Mucosa of descending colon (tissue), 3 donors: ENCODE measurements around the gene NUDT2. TPM values are rescaled to one million over a fixed set of nuclear protein-coding genes. Genes with fewer than 3 reads are reported as not detected.
"Not testable (repeated sequence)": the region's sequence is repeated elsewhere in the genome, so short reads cannot be mapped to it uniquely, and the experiment has no call there.

Experiments
- ATAC-seq: fragments of 200-7000 bp; cut with Tn5 transposase; one replicate; pipeline ENCODE4 v1.9.1; 2020; ENCODE audit warnings: mild to moderate bottlenecking, moderate library complexity
- DNase-seq, 3 donors: peaks; one replicate each; pipeline ENCODE4 v3.0.0-alpha.2; 2020
- H3K36me3 ChIP-seq: fragments of 200-600 bp; one replicate; pipeline ENCODE4 v1.8.0; 2021; ENCODE audit warnings: low read depth, mild to moderate bottlenecking
- H3K4me1 ChIP-seq: fragments of 200-600 bp; one replicate; pipeline ENCODE4 v1.8.0; 2021; ENCODE audit warnings: low read depth, mild to moderate bottlenecking
- H3K4me3 ChIP-seq: fragments of 200-600 bp; one replicate; pipeline ENCODE4 v1.8.0; 2021; ENCODE audit warnings: mild to moderate bottlenecking
- H3K9me3 ChIP-seq: fragments of 200-600 bp; one replicate; pipeline ENCODE4 v1.8.0; 2021; ENCODE audit warnings: mild to moderate bottlenecking
- CTCF ChIP-seq: fragments of 200-600 bp; IDR thresholded peaks from one replicate; pipeline ENCODE4 v1.8.0; 2022; ENCODE audit warnings: antibody characterized with exemption, mild to moderate bottlenecking
- intact Hi-C, 2 donors: fragments of 100-400 bp; cut with DNase I in 1 of 2; cut with micrococcal nuclease in 1 of 2; formaldehyde crosslinking; loops; one replicate each; pipeline versions ENCODE4 v1.11.0 to v1.11.1; 2022; cut with DNase I, micrococcal nuclease
- total RNA-seq, 3 donors: library from RNA; stranded (reverse); fragmentation: NEBNext Ultra II Directional in 2 of 3; extraction: Animal tissue kit (Norgen Biotek cat#: 25700) in 2 of 3; gene quantifications; one replicate each; pipeline versions ENCODE4 v1.2.1 to v1.2.4, GENCODE V29; 2021 to 2023
- donor health status: DM: no; HTN: no; CAD: no; lungs with moderate emphysema.
- donor health status: DM: no; HTN: no; CAD: no.
- donor health status: DM: no; HTN: yes; CAD: no.

NUDT2 gene
- total RNA-seq, 3 donors from 2014 or later, result 14.9 to 19.9 (median 17.2) TPM

- Histone ChIP-seq H3K36me3 (no peaks in the 10 kb centered on the region), H3K4me1 (peaks cover 10% of the 10 kb centered on the region), H3K4me3 (no peak overlapping the region), H3K9me3 (no peaks in the 10 kb centered on the region)
- DNase-seq (no peak), ATAC-seq (no peak)
- intact Hi-C loops, result no loop called here
- TF ChIP-seq CTCF, result no peak
Measured at GRCh38 chr9:34335376-34335775, 6.0 kb downstream of the NUDT2 start.

DNA sequence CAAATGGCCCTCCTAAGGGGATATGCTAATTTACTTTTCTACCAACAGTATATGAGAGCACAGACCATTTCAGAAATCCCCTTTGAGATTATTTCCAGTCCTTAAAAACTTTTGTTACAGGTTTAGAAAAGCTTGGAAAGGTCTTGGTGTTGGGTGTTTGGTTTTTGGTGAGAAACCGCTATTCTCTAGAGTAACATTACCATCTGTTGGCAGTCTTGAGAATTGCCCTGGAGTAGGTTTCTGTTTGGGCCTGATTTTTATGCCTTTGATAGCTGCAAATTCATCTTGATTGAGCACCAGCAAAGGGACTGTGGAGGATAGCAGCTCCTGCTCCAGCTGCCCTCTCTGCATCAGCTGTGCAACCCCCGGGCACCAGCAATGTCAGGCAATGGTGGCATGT is 8.0 kb downstream of the NUDT2 start:
- intact Hi-C loops, result no loop called here
- no peaks in the 10 kb centered on the region for H3K4me1 ChIP-seq
- H3K4me3 ChIP-seq, result no peak overlapping the region
- no peak for DNase-seq
- H3K9me3 ChIP-seq, result no peaks in the 10 kb centered on the region
- no peak for ATAC-seq
- no peak for TF ChIP-seq CTCF
- no peaks in the 10 kb centered on the region for H3K36me3 ChIP-seq

- H3K9me3 ChIP-seq, H3K36me3 ChIP-seq, DNase-seq, H3K4me1 ChIP-seq, intact Hi-C loops, H3K4me3 ChIP-seq, ATAC-seq: not testable (repeated sequence)
Measured at GRCh38 chr9:34338079-34338478, 8.7 kb downstream of the NUDT2 start.

DNA sequence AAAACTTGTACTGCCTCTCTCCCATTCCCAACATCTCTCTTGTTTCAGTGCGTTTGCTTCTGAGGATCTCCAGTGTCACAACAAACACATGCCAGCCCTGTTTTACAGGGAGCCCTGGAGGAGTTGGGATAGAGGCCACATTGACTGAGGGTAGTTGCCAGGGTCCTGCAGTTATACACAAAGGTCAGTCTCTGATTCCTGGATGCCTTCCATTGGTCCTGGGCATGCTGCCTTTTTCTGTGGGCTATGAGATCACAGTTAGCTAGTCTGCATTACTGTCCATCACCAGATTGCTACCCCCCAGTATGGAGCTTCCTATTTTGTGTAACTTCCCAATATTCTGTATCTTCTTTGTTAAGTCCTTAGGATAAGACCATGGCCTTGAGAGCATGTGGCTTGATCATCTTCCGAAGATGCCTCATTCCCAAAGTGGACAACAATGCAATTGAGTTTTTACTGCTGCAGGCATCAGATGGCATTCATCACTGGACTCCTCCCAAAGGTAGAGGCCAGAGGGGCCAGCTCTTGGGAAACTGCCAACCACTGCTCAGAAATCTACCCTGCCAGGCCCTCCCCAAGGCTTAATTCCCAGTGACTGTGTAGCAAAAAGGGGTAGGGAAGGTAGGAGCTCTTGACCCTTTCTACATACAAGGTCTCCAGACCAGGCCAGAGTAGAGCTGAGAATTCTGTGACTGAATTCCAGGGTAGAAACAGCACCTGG is 9.5 kb downstream of the NUDT2 start:
- Histone ChIP-seq H3K4me3 (no peak overlapping the region), H3K9me3 (no peaks in the 10 kb centered on the region), H3K36me3 (no peaks in the 10 kb centered on the region), H3K4me1 (no peaks in the 10 kb centered on the region)
- ATAC-seq, result no peak
- intact Hi-C loops, result no loop called here
- no peak for TF ChIP-seq CTCF
- no peak for DNase-seq

GRCh38 chr9:34341659-34342295 is 12.4 kb downstream of the NUDT2 start:
- Histone ChIP-seq H3K9me3 (no peaks in the 10 kb centered on the region), H3K4me3 (no peak overlapping the region), H3K36me3 (no peaks in the 10 kb centered on the region), H3K4me1 (no peaks in the 10 kb centered on the region)
- DNase-seq (no peak), ATAC-seq (no peak)
- no peak for TF ChIP-seq CTCF
- intact Hi-C loops, result no loop called here

DNA sequence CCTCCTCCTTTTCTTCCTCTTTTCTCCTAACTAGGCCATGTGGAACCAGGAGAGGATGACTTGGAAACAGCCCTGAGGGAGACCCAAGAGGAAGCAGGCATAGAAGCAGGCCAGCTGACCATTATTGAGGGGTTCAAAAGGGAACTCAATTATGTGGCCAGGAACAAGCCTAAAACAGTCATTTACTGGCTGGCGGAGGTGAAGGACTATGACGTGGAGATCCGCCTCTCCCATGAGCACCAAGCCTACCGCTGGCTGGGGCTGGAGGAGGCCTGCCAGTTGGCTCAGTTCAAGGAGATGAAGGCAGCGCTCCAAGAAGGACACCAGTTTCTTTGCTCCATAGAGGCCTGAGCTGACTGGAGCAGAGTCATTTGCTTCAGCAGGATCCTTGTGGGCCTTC is 13.7 kb downstream of the NUDT2 start:
- DNase-seq, result peak; percentile 28 to 58 (median 54)
- H3K4me1 ChIP-seq, result no peaks in the 10 kb centered on the region

More for the DNA sequence above, 13.7 kb downstream of the NUDT2 start:
- Histone ChIP-seq H3K4me3 (no peak overlapping the region), H3K36me3 (no peaks in the 10 kb centered on the region), H3K9me3 (no peaks in the 10 kb centered on the region)
- intact Hi-C loops, result no loop called here
- no peak for TF ChIP-seq CTCF
- peak; percentile 56 for ATAC-seq
